SHP77 (cell line): ENCODE measurements around the gene PSMD9.
"Not testable (repeated sequence)": the region's sequence is repeated elsewhere in the genome, so short reads cannot be mapped to it uniquely, and the experiment has no call there.

Experiments
- DNase-seq, 2 experiments: peaks; one replicate each; lab custom pipeline; 2025; lab: John Stamatoyannopoulos, UW

Gene PSMD9

GRCh38 chr12:121921066-121921465 is 32.5 kb downstream of the PSMD9 start:
- DNase-seq = no peak

- DNase-seq = no peak
These were observed 36.7 kb downstream of the PSMD9 start for GRCh38 chr12:121925358-121925695.

- no peak for DNase-seq
These were observed 38.5 kb downstream of the PSMD9 start for GRCh38 chr12:121926874-121927706.

GRCh38 chr12:121927813-121928212 is 39.2 kb downstream of the PSMD9 start:
- no peak for DNase-seq

GRCh38 chr12:121929545-121929944 is 41.0 kb downstream of the PSMD9 start:
- DNase-seq = not testable (repeated sequence)

- no peak for DNase-seq
These were observed 42.3 kb downstream of the PSMD9 start for GRCh38 chr12:121930862-121931261.

- no peak for DNase-seq
These were observed 43.6 kb downstream of the PSMD9 start for GRCh38 chr12:121932176-121932536.

- DNase-seq = no peak
These were observed 44.4 kb downstream of the PSMD9 start for GRCh38 chr12:121932914-121933521.

GRCh38 chr12:121933522-121934308 is 45.1 kb downstream of the PSMD9 start:
- no peak for DNase-seq

- no peak for DNase-seq
These were observed 45.7 kb downstream of the PSMD9 start for GRCh38 chr12:121934309-121934664.

GRCh38 chr12:121937654-121938053 is 49.1 kb downstream of the PSMD9 start:
- DNase-seq = no peak

GRCh38 chr12:121939186-121939585 is 50.6 kb downstream of the PSMD9 start:
- DNase-seq = no peak

GRCh38 chr12:121939992-121940766 is 51.6 kb downstream of the PSMD9 start:
- DNase-seq = no peak

- DNase-seq = no peak
These were observed 53.6 kb downstream of the PSMD9 start for GRCh38 chr12:121942145-121942718.

GRCh38 chr12:121943926-121944325 is 55.3 kb downstream of the PSMD9 start:
- no peak for DNase-seq

GRCh38 chr12:121946313-121947025 is 57.9 kb downstream of the PSMD9 start:
- no peak for DNase-seq

GRCh38 chr12:121947981-121948380 is 59.4 kb downstream of the PSMD9 start:
- no peak for DNase-seq

- DNase-seq = no peak
These were observed 61.2 kb downstream of the PSMD9 start for GRCh38 chr12:121949648-121950397.

- DNase-seq = no peak
These were observed 64.6 kb downstream of the PSMD9 start for GRCh38 chr12:121953117-121953692.

GRCh38 chr12:121953695-121954094 is 65.1 kb downstream of the PSMD9 start:
- DNase-seq = no peak
